GM18507 (cell line): ENCODE results near the gene PDGFA.

Experiments
- DNase-seq: peaks from one replicate; pipeline ENCODE4 v3.0.0; 2011; ENCODE audit warnings: low read depth; ENCODE audit not compliant: insufficient read length; ENCODE audit errors: extremely low spot score
- FAIRE-seq: peaks from 2 replicates; lab custom pipeline; 2011; peaks lifted over from hg19 to GRCh38; lab: Jason Lieb, UNC

The PDGFA gene

GRCh38 chr7:480531-481218, 39.0 kb downstream of the PDGFA start:
- DNase-seq (no peak), FAIRE-seq (no peak)

GRCh38 chr7:479948-480499, 39.6 kb downstream of the PDGFA start:
- no peak for FAIRE-seq
- no peak for DNase-seq

GRCh38 chr7:479115-479947, 40.3 kb downstream of the PDGFA start:
- FAIRE-seq (no peak), DNase-seq (no peak)

GRCh38 chr7:477626-478220, 41.9 kb downstream of the PDGFA start:
- FAIRE-seq: no peak

GRCh38 chr7:476736-477360, 42.8 kb downstream of the PDGFA start:
- FAIRE-seq (no peak), DNase-seq (no peak)

More at GRCh38 chr7:477626-478220, 41.9 kb downstream of the PDGFA start:
- no peak for DNase-seq

GRCh38 chr7:475951-476441, 43.6 kb downstream of the PDGFA start:
- DNase-seq (no peak), FAIRE-seq (no peak)

DNA sequence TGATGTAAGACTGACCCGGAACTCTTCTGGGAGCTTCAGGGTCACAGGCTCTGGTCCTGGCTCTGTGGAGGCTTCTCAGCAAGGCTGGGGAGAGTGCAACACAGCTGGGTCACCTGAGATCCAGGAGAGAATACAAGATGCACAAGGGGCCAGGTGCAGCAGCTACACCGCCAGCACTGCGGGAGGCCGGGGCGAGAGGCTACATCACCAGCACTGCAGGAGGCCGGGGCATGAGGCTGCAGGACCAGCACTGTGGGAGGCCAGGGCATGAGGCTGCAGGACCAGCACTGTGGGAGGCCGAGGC, 44.3 kb downstream of the PDGFA start:
- FAIRE-seq (no peak), DNase-seq (no peak)

- no peak for FAIRE-seq
- DNase-seq: no peak
Observed at GRCh38 chr7:474605-475424, 44.8 kb downstream of the PDGFA start.

DNA sequence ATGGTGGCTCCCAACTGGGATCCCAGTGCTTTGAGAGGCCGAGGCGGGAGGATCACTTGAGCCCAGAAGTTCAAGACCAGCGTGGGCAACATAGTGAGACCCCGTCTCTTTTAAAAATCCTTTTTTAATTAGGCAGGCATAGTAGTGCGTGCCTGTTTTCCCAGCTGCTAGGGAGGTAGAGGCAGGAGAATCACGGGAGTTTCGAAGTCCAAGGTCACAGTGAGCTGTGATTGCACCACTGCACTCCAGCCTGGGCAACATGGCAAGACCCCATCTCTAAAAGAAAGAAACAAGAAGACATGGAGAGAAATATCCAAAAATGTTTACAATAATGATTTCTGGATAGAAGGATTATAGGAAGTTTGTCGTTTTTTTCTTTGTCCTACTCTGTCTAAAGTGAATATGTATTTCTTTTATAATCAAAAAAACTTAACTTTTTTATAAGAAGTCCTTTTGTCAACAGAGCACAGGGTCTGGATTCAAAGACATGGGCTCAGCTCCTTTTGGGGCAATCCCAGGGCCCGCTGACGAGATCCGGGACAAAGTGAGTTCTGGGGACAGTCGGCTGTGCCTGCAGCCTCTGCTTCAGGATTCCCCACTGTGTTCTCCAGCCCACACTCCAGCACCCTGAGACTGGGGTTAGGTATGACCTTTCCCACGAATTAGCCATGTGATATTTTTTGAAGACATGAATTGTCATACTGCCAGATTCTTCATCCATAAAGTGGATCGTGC, 45.6 kb downstream of the PDGFA start:
- FAIRE-seq (no peak), DNase-seq (no peak)

DNA sequence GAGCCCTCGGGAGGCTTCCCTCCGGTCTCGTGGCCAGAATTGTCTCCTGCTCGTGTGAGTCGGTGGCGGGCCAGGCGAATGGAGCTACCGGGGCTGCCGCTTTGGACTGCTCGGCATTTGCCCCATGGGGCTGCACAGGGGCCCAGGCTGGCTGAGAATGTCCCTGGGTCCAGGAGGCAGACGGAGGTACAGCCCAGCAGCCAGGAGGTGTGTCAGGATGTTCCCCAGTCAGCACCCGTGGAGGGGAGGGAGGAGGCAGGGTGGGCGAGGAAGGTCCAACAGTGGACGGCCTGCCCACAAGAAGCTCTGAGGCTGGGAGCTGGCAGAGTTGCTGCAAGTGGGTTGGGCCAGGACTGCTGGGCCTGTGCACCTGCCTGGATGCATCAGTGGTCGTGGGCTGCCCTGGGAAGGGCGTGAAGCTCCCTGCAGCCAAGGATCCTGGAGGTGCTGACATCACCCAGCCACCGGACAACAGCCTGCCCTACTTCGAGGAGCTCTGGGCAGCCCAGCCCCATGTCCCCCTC, 46.4 kb downstream of the PDGFA start:
- no peak for DNase-seq
- FAIRE-seq: no peak

DNA sequence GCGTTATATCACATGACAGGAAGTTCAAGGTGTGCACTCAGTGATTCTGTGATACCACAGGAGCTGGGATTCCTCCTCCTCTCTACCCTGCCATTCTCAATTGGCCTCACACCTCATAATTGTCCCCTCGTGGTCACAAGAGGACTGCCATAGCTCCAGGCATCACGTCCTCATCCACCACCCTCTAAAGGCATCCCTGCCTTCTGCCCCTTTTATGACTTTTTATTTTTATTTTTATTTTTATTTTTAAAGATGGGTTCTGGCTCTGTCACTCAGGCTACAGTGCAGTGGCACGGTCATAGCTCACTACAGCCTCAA, 47.0 kb downstream of the PDGFA start:
- DNase-seq (no peak), FAIRE-seq (no peak)

- DNase-seq: no peak
- no peak for FAIRE-seq
Observed at GRCh38 chr7:471866-472639, 47.6 kb downstream of the PDGFA start.

DNA sequence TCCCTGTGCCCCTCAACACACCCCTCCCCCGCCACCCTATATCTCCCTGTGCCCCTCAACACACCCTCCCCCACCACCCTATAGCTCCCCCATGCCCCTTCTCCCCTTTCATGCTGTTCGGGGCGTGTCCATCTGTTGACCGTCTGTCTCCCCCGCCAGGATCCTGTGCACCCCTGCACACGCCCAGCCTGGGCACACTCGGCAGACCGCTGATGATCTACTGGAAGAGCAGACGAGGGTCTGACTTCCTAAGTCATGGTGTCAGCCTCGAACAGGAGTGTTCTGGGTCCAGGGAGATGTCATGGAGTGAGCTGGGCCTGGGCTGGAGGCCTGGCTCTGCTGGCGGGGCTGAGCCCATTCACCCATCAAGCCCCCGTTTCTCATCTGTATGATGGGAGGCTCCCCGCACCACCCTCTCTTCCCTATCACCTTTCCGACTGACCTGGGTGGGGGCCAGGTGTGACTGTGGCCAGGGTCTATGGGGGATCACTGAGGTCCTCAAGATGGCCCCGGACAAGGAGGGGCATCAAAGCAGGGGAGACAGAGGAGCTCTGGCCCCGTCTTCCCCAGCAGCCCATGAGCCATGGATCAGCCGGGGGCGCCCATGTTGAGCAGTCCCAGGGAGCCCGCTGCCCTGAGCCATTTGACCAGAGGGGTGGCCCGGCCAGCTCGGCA, 48.3 kb downstream of the PDGFA start:
- no peak for FAIRE-seq
- no peak for DNase-seq

DNA sequence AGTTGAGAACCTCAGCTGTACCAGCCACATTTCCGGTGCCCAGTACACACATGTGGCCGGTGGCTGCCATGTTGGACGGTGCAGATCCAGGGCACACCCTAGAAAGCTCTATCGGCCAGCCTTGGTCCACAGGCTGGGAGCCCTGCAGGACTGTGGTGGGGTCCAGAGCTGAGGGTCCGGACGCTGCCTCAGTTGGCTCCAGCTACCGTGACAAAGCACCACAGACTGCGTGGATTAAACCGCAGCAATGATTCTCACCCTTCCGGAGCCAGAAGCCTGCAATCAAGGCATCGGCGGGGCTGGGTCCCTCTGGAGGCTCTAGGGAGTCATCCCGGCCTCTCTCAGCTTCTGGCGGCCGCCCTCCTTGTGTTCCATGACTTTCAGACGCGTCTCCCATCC, 50.1 kb downstream of the PDGFA start:
- DNase-seq (no peak), FAIRE-seq (no peak)

- DNase-seq (no peak), FAIRE-seq (no peak)
Observed at GRCh38 chr7:468681-469562, 50.7 kb downstream of the PDGFA start.

DNA sequence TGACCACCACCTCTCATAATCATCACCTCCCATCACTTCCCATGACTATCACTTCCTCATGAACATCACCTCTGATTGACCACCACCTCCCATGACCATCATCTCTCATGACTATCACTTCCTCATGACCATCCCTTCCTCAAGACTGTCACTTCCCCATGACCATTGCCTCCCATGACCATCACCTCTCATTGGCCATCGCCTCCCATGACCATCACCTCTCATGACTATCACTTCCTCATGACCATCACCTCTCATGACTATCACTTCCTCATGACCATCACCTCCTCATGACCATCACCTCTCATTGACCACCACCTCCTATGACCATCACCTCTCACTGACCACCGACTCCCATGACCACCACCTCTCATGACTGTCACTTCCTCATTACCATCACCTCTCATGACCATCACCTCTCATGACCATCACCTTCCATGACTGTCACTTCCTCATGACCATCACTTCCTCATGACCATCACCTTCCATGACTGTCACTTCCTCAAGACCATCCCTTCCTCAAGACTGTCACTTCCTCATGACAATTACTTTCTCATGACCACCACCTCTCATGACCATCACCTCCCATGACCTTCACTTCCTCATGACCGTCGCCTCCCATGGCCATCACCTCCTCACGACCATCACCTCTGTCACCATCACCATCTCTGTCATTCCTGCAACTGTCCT, 51.6 kb downstream of the PDGFA start:
- FAIRE-seq (no peak), DNase-seq (no peak)
